ENCODE measurements around the gene CTBP1.
A peak's percentile ranks its signal among the peaks of the same experiment; 100 is the strongest.
"Not testable (repeated sequence)": the region's sequence is repeated elsewhere in the genome, so short reads cannot be mapped to it uniquely, and the experiment has no call there.

CTBP1 gene
- total RNA-seq = 226 to 242 (median 234) reads per million in 4 experiments

GRCh38 chr4:1248245-1249147, at the start of gene CTBP1:
TSS of gene CTBP1 (minus strand) at chr4:1249130. CDS start at chr4:1241331, 7,799 bp downstream.
- peak; percentile 74 for DNase-seq

- no peak for DNase-seq
These were observed 49.5 kb upstream of the CTBP1 start for GRCh38 chr4:1298461-1298860.

GRCh38 chr4:1297456-1298325, 48.8 kb upstream of the CTBP1 start:
- DNase-seq = no peak

GRCh38 chr4:1297023-1297395, 48.1 kb upstream of the CTBP1 start:
- no peak for DNase-seq

- no peak for DNase-seq
These were observed 47.5 kb upstream of the CTBP1 start for GRCh38 chr4:1296324-1297022.

- DNase-seq = no peak
These were observed 46.6 kb upstream of the CTBP1 start for GRCh38 chr4:1295405-1296055.

- no peak for DNase-seq
These were observed 46.0 kb upstream of the CTBP1 start for GRCh38 chr4:1294891-1295290.

- DNase-seq = no peak
These were observed 45.5 kb upstream of the CTBP1 start for GRCh38 chr4:1294424-1294823.

GRCh38 chr4:1293991-1294390, 45.1 kb upstream of the CTBP1 start:
- DNase-seq = no peak

GRCh38 chr4:1293531-1293941, 44.6 kb upstream of the CTBP1 start:
- DNase-seq = no peak

- DNase-seq = not testable (repeated sequence)
These were observed 43.7 kb upstream of the CTBP1 start for GRCh38 chr4:1292703-1293011.

GRCh38 chr4:1291996-1292702, 43.2 kb upstream of the CTBP1 start:
- DNase-seq = no peak

- no peak for DNase-seq
These were observed 42.2 kb upstream of the CTBP1 start for GRCh38 chr4:1291091-1291490.

- no peak for DNase-seq
These were observed 41.4 kb upstream of the CTBP1 start for GRCh38 chr4:1290165-1290977.

GRCh38 chr4:1289207-1290164, 40.6 kb upstream of the CTBP1 start, which contains the start of gene MAEA:
TSS of gene MAEA (plus strand) at chr4:1289891. CDS start at chr4:1289914, 23 bp downstream.
- peak; percentile 94 for DNase-seq

GRCh38 chr4:1288786-1289185, 39.9 kb upstream of the CTBP1 start:
- DNase-seq = no peak

- DNase-seq = peak; percentile 7
These were observed 37.0 kb upstream of the CTBP1 start for GRCh38 chr4:1285790-1286553.

GRCh38 chr4:1285151-1285789, 36.3 kb upstream of the CTBP1 start:
- no peak for DNase-seq

Measured in effector CD8-positive, alpha-beta T cell (primary cell).